DND-41 (cell line): Measurements from ENCODE around the gene MIPEP.

Experiments used
- ATAC-seq: fragments of 200-7000 bp; cut with Tn5 transposase; 3 replicates; pipeline ENCODE4 v1.9.1; 2021; ENCODE audit warnings: low read depth; ENCODE audit not compliant: insufficient read depth
- DNase-seq: peaks from one replicate; pipeline ENCODE4 v3.0.0-alpha.2; 2020
- H2AFZ ChIP-seq: 2 replicates; pipeline ENCODE4 v1.6.0; 2012; ENCODE audit warnings: low read depth, low read length
- H3K27ac ChIP-seq: 2 replicates; pipeline ENCODE4 v1.5.1; 2012; ENCODE audit warnings: low read length, inconsistent platforms
- H3K27me3 ChIP-seq: fragments of 200-600 bp; sonication (generic); 2 replicates; pipeline ENCODE4 v1.6.0; 2012; ENCODE audit warnings: low read length, mild to moderate bottlenecking, inconsistent platforms; ENCODE audit not compliant: insufficient read depth, poor library complexity
- H3K36me3 ChIP-seq: 2 replicates; pipeline ENCODE4 v1.5.1; 2012; ENCODE audit warnings: low read length, inconsistent platforms; ENCODE audit not compliant: insufficient read depth
- H3K4me1 ChIP-seq: 2 replicates; pipeline ENCODE4 v1.5.1; 2012; ENCODE audit warnings: mild to moderate bottlenecking, low read length; ENCODE audit not compliant: insufficient read depth
- H3K4me2 ChIP-seq: 2 replicates; pipeline ENCODE4 v1.6.0; 2012; ENCODE audit warnings: mild to moderate bottlenecking, moderate library complexity, low read length, inconsistent platforms; ENCODE audit not compliant: insufficient read depth
- H3K4me3 ChIP-seq, 2 experiments: fragments of 200-600 bp in 1 of 2; shearing (Covaris generic) in 1 of 2; 2 replicates each; pipeline ENCODE4 v1.5.1; 2012 to 2016; ENCODE audit warnings: inconsistent platforms in 2 of 2, low read length in 2 of 2, mild to moderate bottlenecking in 2 of 2, low read depth in 1 of 2, moderate library complexity in 1 of 2
- H3K79me2 ChIP-seq: 2 replicates; pipeline ENCODE4 v1.6.0; 2012; ENCODE audit warnings: low read length, inconsistent platforms; ENCODE audit not compliant: insufficient read depth
- H3K9ac ChIP-seq: 2 replicates; pipeline ENCODE4 v1.6.0; 2012; ENCODE audit warnings: low read depth, mild to moderate bottlenecking, inconsistent platforms, low read length, moderate library complexity
- H3K9me3 ChIP-seq: 2 replicates; pipeline ENCODE4 v1.5.1; 2012; ENCODE audit warnings: low read length, moderate library complexity, mild to moderate bottlenecking, inconsistent platforms; ENCODE audit not compliant: insufficient read depth, severe bottlenecking
- H4K20me1 ChIP-seq: 2 replicates; pipeline ENCODE4 v1.6.0; 2012; ENCODE audit warnings: low read length; ENCODE audit not compliant: insufficient read depth
- EZH2 ChIP-seq: IDR thresholded peaks from 3 replicates; pipeline ENCODE4 v1.6.1; 2012; ENCODE audit warnings: borderline replicate concordance, low read depth, mild to moderate bottlenecking, moderate library complexity, low read length, inconsistent platforms; ENCODE audit not compliant: severe bottlenecking
- TF ChIP-seq, protein P1 (sequence below): IDR thresholded peaks from 2 replicates; pipeline ENCODE4 v1.5.1; 2012; ENCODE audit warnings: borderline replicate concordance, low read length, moderate library complexity, mild to moderate bottlenecking; ENCODE audit not compliant: poor library complexity, severe bottlenecking; ENCODE audit errors: extremely low read depth

MIPEP gene

DNA sequence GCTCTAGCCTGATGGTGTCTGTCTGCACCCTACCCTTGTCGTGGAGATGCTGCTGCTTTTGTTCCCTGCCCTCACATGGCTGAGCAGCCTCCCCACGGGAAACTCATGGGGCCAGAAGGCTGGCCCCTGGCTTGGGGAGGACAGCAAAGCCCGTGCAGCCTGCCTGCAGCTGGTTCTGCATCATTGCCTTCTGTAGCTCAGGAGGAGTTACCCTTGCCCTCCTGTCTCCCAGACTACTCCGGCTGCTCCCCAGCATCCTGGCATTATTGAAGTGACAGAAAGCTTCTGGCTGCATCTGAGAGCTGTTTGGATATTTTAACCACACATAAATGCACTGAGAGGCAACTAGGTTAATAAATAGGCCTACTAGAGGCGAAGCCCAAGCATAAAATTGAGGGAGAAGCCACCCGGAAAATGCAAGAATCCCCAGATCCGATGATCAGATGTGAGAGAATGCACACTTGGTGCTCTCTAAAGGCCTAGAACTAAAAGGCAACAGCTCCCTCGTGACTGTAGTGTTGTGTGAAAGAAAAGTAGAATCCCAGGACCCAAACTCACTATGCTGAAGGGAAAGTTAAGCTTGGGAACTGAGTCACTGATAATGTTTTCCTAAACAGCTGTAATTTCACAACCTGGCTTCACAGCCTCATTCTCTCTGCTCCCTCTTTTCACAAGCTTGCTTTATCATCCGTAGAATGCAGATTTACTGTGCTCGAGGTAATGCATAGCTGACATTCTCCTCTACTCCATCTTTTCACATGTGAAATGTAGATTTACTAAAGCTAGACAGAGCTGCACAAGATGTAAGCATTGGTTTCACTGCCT is 208.1 kb downstream of the MIPEP start:
- no peak for TF ChIP-seq EZH2
- TF ChIP-seq, protein P1, sequence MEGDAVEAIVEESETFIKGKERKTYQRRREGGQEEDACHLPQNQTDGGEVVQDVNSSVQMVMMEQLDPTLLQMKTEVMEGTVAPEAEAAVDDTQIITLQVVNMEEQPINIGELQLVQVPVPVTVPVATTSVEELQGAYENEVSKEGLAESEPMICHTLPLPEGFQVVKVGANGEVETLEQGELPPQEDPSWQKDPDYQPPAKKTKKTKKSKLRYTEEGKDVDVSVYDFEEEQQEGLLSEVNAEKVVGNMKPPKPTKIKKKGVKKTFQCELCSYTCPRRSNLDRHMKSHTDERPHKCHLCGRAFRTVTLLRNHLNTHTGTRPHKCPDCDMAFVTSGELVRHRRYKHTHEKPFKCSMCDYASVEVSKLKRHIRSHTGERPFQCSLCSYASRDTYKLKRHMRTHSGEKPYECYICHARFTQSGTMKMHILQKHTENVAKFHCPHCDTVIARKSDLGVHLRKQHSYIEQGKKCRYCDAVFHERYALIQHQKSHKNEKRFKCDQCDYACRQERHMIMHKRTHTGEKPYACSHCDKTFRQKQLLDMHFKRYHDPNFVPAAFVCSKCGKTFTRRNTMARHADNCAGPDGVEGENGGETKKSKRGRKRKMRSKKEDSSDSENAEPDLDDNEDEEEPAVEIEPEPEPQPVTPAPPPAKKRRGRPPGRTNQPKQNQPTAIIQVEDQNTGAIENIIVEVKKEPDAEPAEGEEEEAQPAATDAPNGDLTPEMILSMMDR: no peak
- H3K27ac ChIP-seq: no peak overlapping the region
- ATAC-seq: no peak
- H3K4me2 ChIP-seq: no peak overlapping the region
- no peak overlapping the region for H3K4me3 ChIP-seq
- no peaks in the 10 kb centered on the region for H3K4me1 ChIP-seq
- H3K79me2 ChIP-seq: no peaks in the 10 kb centered on the region
- no peak overlapping the region for H3K9ac ChIP-seq
- H3K27me3 ChIP-seq: no peaks in the 10 kb centered on the region
- H2AFZ ChIP-seq: no peak overlapping the region
- no peaks in the 10 kb centered on the region for H4K20me1 ChIP-seq
- peaks cover 2% of the 10 kb centered on the region for H3K9me3 ChIP-seq
- DNase-seq: no peak
- no peaks in the 10 kb centered on the region for H3K36me3 ChIP-seq
